ENCODE measurements around the gene GRM4.
A peak's percentile ranks its signal among the peaks of the same experiment; 100 is the strongest.

GRM4 gene

GRCh38 chr6:33983109-33983716 is 162.7 kb downstream of the GRM4 start:
- peak; percentile 7 for DNase-seq
- H2AFZ ChIP-seq (ENCODE audit: low read length) = peak overlapping the region; percentile 53; the same call in 1 of the 2 replicates
- TF ChIP-seq EZH2 (optimal IDR thresholded peaks at IDR 0.05; ENCODE audit: low read depth, low read length) (no peak), CTCF (IDR thresholded peaks at IDR 0.05; ENCODE audit: low read length) (peak; percentile 19; the same call in 1 of the 2 replicates), EZH2phosphoT487 (IDR thresholded peaks at IDR 0.05; ENCODE audit: low read length) (no peak)

GRCh38 chr6:33981861-33982260 is 164.0 kb downstream of the GRM4 start:
- DNase-seq = no peak
- Histone ChIP-seq H3K79me2 (ENCODE audit: low read length) (no peaks in the 10 kb centered on the region), H3K4me2 (ENCODE audit: low read depth, low read length) (no peak overlapping the region), H3K27me3 (replicated peaks; ENCODE audit: insufficient read depth, low read length) (peaks cover 29% of the 10 kb centered on the region), H3K27ac (ENCODE audit: low read length) (no peak overlapping the region), H3F3A (ENCODE audit: insufficient read depth, low read length) (no peaks in the 10 kb centered on the region), H3K36me3 (replicated peaks; ENCODE audit: insufficient read depth, low read length) (no peaks in the 10 kb centered on the region), H2AFZ (ENCODE audit: low read length) (no peak overlapping the region), H3K4me3 (ENCODE audit: low read length) (no peak overlapping the region), H3K4me1 (ENCODE audit: low read length) (peaks cover 4% of the 10 kb centered on the region; the same call in 1 of the 2 replicates), H3K9ac (ENCODE audit: low read length) (no peak overlapping the region), H3K9me2 (replicated peaks; ENCODE audit: insufficient read depth, low read length) (no peaks in the 10 kb centered on the region), H3K9me3 (replicated peaks; ENCODE audit: insufficient read depth, low read length) (no peaks in the 10 kb centered on the region), H4K20me1 (ENCODE audit: insufficient read depth, low read length) (no peaks in the 10 kb centered on the region)
- TF ChIP-seq EZH2 (optimal IDR thresholded peaks at IDR 0.05; ENCODE audit: low read depth, low read length) (no peak), EZH2phosphoT487 (IDR thresholded peaks at IDR 0.05; ENCODE audit: low read length) (no peak), CTCF (IDR thresholded peaks at IDR 0.05; ENCODE audit: low read length) (no peak)

More at GRCh38 chr6:33983109-33983716, 162.7 kb downstream of the GRM4 start:
- Histone ChIP-seq H3K36me3 (replicated peaks; ENCODE audit: insufficient read depth, low read length) (no peaks in the 10 kb centered on the region), H4K20me1 (ENCODE audit: insufficient read depth, low read length) (no peaks in the 10 kb centered on the region), H3K4me2 (ENCODE audit: low read depth, low read length) (peak overlapping the region; percentile 39), H3K9me2 (replicated peaks; ENCODE audit: insufficient read depth, low read length) (no peaks in the 10 kb centered on the region), H3K4me1 (ENCODE audit: low read length) (peaks cover 4% of the 10 kb centered on the region; the same call in 1 of the 2 replicates), H3K9me3 (replicated peaks; ENCODE audit: insufficient read depth, low read length) (no peaks in the 10 kb centered on the region), H3F3A (ENCODE audit: insufficient read depth, low read length) (no peaks in the 10 kb centered on the region), H3K27me3 (replicated peaks; ENCODE audit: insufficient read depth, low read length) (peaks cover 25% of the 10 kb centered on the region), H3K79me2 (ENCODE audit: low read length) (no peaks in the 10 kb centered on the region), H3K27ac (ENCODE audit: low read length) (no peak overlapping the region), H3K9ac (ENCODE audit: low read length) (no peak overlapping the region), H3K4me3 (ENCODE audit: low read length) (peak overlapping the region; percentile 17; the same call in 1 of the 2 replicates)

- H3K9ac ChIP-seq (ENCODE audit: low read length) = no peak overlapping the region
- peaks cover 33% of the 10 kb centered on the region for H3K27me3 ChIP-seq (replicated peaks; ENCODE audit: insufficient read depth, low read length)
- peaks cover 4% of the 10 kb centered on the region; the same call in 1 of the 2 replicates for H3K4me1 ChIP-seq (ENCODE audit: low read length)
- H2AFZ ChIP-seq (ENCODE audit: low read length) = no peak overlapping the region
- no peak overlapping the region for H3K4me2 ChIP-seq (ENCODE audit: low read depth, low read length)
- TF ChIP-seq EZH2 (optimal IDR thresholded peaks at IDR 0.05; ENCODE audit: low read depth, low read length) = no peak
- TF ChIP-seq CTCF (IDR thresholded peaks at IDR 0.05; ENCODE audit: low read length) = no peak
- no peak for TF ChIP-seq EZH2phosphoT487 (IDR thresholded peaks at IDR 0.05; ENCODE audit: low read length)
- H3K4me3 ChIP-seq (ENCODE audit: low read length) = no peak overlapping the region
- H3F3A ChIP-seq (ENCODE audit: insufficient read depth, low read length) = no peaks in the 10 kb centered on the region
- DNase-seq = no peak
- no peak overlapping the region for H3K27ac ChIP-seq (ENCODE audit: low read length)
- H3K9me3 ChIP-seq (replicated peaks; ENCODE audit: insufficient read depth, low read length) = no peaks in the 10 kb centered on the region
- H3K36me3 ChIP-seq (replicated peaks; ENCODE audit: insufficient read depth, low read length) = no peaks in the 10 kb centered on the region
- no peaks in the 10 kb centered on the region for H3K9me2 ChIP-seq (replicated peaks; ENCODE audit: insufficient read depth, low read length)
- no peaks in the 10 kb centered on the region for H4K20me1 ChIP-seq (ENCODE audit: insufficient read depth, low read length)
- H3K79me2 ChIP-seq (ENCODE audit: low read length) = no peaks in the 10 kb centered on the region
Measured at GRCh38 chr6:33981421-33981820, 164.5 kb downstream of the GRM4 start.
